GM18526 (cell line): Measurements from ENCODE around the gene RPS26.

Experiments
- POLR2A ChIP-seq: IDR thresholded peaks from 3 replicates; pipeline ENCODE4 v1.6.1; 2011; ENCODE audit not compliant: insufficient read length; ENCODE audit errors: extremely low read depth

RPS26 gene

GRCh38 chr12:56086608-56087007, 44.9 kb downstream of the RPS26 start:
- TF ChIP-seq POLR2A, result no peak

GRCh38 chr12:56087220-56087619, 45.5 kb downstream of the RPS26 start:
- no peak for TF ChIP-seq POLR2A
